IMR-90 (cell line): ENCODE measurements around the gene IP6K2. TPM values are rescaled to one million over a fixed set of nuclear protein-coding genes. Genes with fewer than 3 reads are reported as not detected.

Experiments
- ATAC-seq: fragments of 200-7000 bp; cut with Tn5 transposase; 2 replicates; pipeline ENCODE4 v1.9.1; 2020; ENCODE audit warnings: low read depth, mild to moderate bottlenecking, moderate library complexity
- BruUV-seq: library from RNA; stranded (reverse); fragments of 400-500 nt; replicated peaks from 2 replicates; lab custom pipeline; 2021; lab: Mats Ljungman, UMichigan
- CTCF ChIA-PET: fragments of 300-600 bp; formaldehyde crosslinking; extraction: SDS; loops from one replicate; lab custom pipeline; 2021; ENCODE audit warnings: antibody characterized with exemption; lab: Yijun Ruan, JAX
- POLR2A ChIA-PET: fragments of 300-600 bp; sonication (Branson Sonifier 250); formaldehyde crosslinking; loops from one replicate; lab custom pipeline; 2022; ENCODE audit warnings: antibody characterized with exemption; ENCODE audit not compliant: unreplicated experiment; lab: Charles Lee
- DNase-seq: peaks from one replicate; pipeline ENCODE4 v3.0.0; 2013
- H2AFZ ChIP-seq: replicated peaks from 2 replicates; pipeline ENCODE3; 2013; ENCODE audit warnings: low read length, mild to moderate bottlenecking; ENCODE audit not compliant: poor library complexity
- H2AK5ac ChIP-seq: 2 replicates; pipeline ENCODE4 v1.6.1; 2013; ENCODE audit warnings: low read depth, low read length, inconsistent platforms
- H2AK9ac ChIP-seq: replicated peaks from 2 replicates; pipeline ENCODE3; 2013; ENCODE audit warnings: mild to moderate bottlenecking, low read depth, low read length, moderate library complexity; ENCODE audit not compliant: poor library complexity
- H2BK120ac ChIP-seq: 2 replicates; pipeline ENCODE4 v1.6.1; 2013; ENCODE audit warnings: low read depth, low read length, inconsistent platforms
- H2BK15ac ChIP-seq: 3 replicates; pipeline ENCODE4 v1.6.1; 2013; ENCODE audit warnings: low read depth, low read length, inconsistent platforms
- H2BK20ac ChIP-seq: 2 replicates; pipeline ENCODE4 v1.6.1; 2013; ENCODE audit warnings: low read depth, mild to moderate bottlenecking, inconsistent platforms, low read length, moderate library complexity
- H2BK5ac ChIP-seq: 2 replicates; pipeline ENCODE4 v1.6.1; 2013; ENCODE audit warnings: mild to moderate bottlenecking, low read depth, low read length, inconsistent platforms; ENCODE audit not compliant: poor library complexity, severe bottlenecking
- H3K14ac ChIP-seq: replicated peaks from 2 replicates; pipeline ENCODE4 v1.6.1; 2013; ENCODE audit warnings: low read depth, low read length, inconsistent platforms
- H3K18ac ChIP-seq: 2 replicates; pipeline ENCODE4 v1.6.1; 2013; ENCODE audit warnings: low read depth, low read length, control low read depth
- H3K23ac ChIP-seq: 2 replicates; pipeline ENCODE4 v1.6.1; 2013; ENCODE audit warnings: low read depth, low read length, inconsistent platforms
- H3K27ac ChIP-seq: 2 replicates; pipeline ENCODE4 v1.5.1; 2013; ENCODE audit warnings: mild to moderate bottlenecking, control low read depth, low read length; ENCODE audit not compliant: insufficient read depth
- H3K27me3 ChIP-seq: 2 replicates; pipeline ENCODE4 v1.6.1; 2013; ENCODE audit warnings: low read length; ENCODE audit not compliant: control insufficient read depth, insufficient read depth
- H3K36me3 ChIP-seq: 2 replicates; pipeline ENCODE4 v1.6.1; 2013; ENCODE audit warnings: low read length, mixed read lengths; ENCODE audit not compliant: control insufficient read depth, insufficient read depth
- H3K4ac ChIP-seq: 2 replicates; pipeline ENCODE4 v1.6.1; 2013; ENCODE audit warnings: low read depth, low read length, inconsistent platforms
- H3K4me1 ChIP-seq: 2 replicates; pipeline ENCODE4 v1.6.1; 2013; ENCODE audit warnings: low read length, mixed read lengths; ENCODE audit not compliant: control insufficient read depth, insufficient read depth
- H3K4me2 ChIP-seq: 2 replicates; pipeline ENCODE4 v1.6.1; 2013; ENCODE audit warnings: low read depth, mild to moderate bottlenecking, control low read depth, low read length, moderate library complexity
- H3K4me3 ChIP-seq: 2 replicates; pipeline ENCODE4 v1.5.1; 2013; ENCODE audit warnings: low read depth, mild to moderate bottlenecking, control low read depth, low read length, moderate library complexity; ENCODE audit not compliant: insufficient read depth
- H3K56ac ChIP-seq: 2 replicates; pipeline ENCODE4 v1.6.1; 2013; ENCODE audit warnings: low read length, inconsistent platforms; ENCODE audit not compliant: insufficient read depth; ENCODE audit errors: extremely low read depth
- H3K79me1 ChIP-seq, 2 experiments: 2 replicates each; pipeline ENCODE4 v1.6.1; 2013; ENCODE audit warnings: low read length in 2 of 2, inconsistent platforms in 1 of 2, low read depth in 1 of 2
- H3K9ac ChIP-seq: 2 replicates; pipeline ENCODE4 v1.6.1; 2013; ENCODE audit warnings: low read depth, low read length, control low read depth
- H3K9me1 ChIP-seq: 2 replicates; pipeline ENCODE4 v1.6.1; 2013; ENCODE audit warnings: low read length, inconsistent platforms; ENCODE audit not compliant: insufficient read depth
- H3K9me3 ChIP-seq: 2 replicates; pipeline ENCODE4 v1.6.1; 2013; ENCODE audit warnings: low read length; ENCODE audit not compliant: control insufficient read depth, insufficient read depth
- H4K20me1 ChIP-seq: 2 replicates; pipeline ENCODE4 v1.6.1; 2013; ENCODE audit warnings: low read length, inconsistent platforms; ENCODE audit not compliant: insufficient read depth
- H4K5ac ChIP-seq: 2 replicates; pipeline ENCODE4 v1.6.1; 2013; ENCODE audit warnings: mild to moderate bottlenecking, low read depth, low read length, control low read depth
- H4K8ac ChIP-seq, 2 experiments: 2 replicates each; pipeline ENCODE4 v1.6.1; 2013; ENCODE audit warnings: low read depth in 2 of 2, low read length in 2 of 2, control low read depth in 1 of 2, inconsistent platforms in 1 of 2
- H4K91ac ChIP-seq: 2 replicates; pipeline ENCODE4 v1.6.1; 2013; ENCODE audit warnings: low read depth, low read length, inconsistent platforms; ENCODE audit not compliant: insufficient read depth
- MAFK ChIP-seq: IDR thresholded peaks from 2 replicates; pipeline ENCODE4 v1.6.1; 2012; ENCODE audit warnings: low read depth, low read length, improper control_type of control experiment
- POLR2A ChIP-seq: IDR thresholded peaks from 2 replicates; pipeline ENCODE4 v1.6.1; 2012; ENCODE audit warnings: mild to moderate bottlenecking, low read depth, low read length
- RFX5 ChIP-seq: IDR thresholded peaks from 2 replicates; pipeline ENCODE4 v1.8.0; 2012; ENCODE audit warnings: low read depth, mild to moderate bottlenecking, low read length, moderate library complexity
- WGBS, 2 experiments: methylation state at CpG; one replicate each; pipeline versions ENCODE4 v1.1.5 to v1.1.7; 2013; ENCODE audit warnings: missing lambda C conversion rate in 2 of 2; ENCODE audit not compliant: insufficient read length in 1 of 2; ENCODE audit errors: extremely low coverage in 2 of 2; 5-methylcytosine and 5-hydroxymethylcytosine counted together
- dilution Hi-C: fragments of 300-500 bp; cut with HindIII; formaldehyde crosslinking; loops from one replicate; pipeline ENCODE4 v1.14.3; 2018; ENCODE audit warnings: low sequenced_read_pairs; ENCODE audit not compliant: unreplicated experiment
- in situ Hi-C: fragments of 300-500 bp; cut with MboI; formaldehyde crosslinking; loops from 3 replicates; pipeline ENCODE4 v1.14.3; 2019; ENCODE audit warnings: low sequenced_read_pairs, inconsistent platforms, mixed read lengths
- intact Hi-C: fragments of 100-400 bp; cut with micrococcal nuclease; formaldehyde crosslinking; loops from 2 replicates; pipeline ENCODE4 v1.10.0; 2022
- polyA plus RNA-seq, 3 experiments: library from polyadenylated mRNA; depleted of rRNA; stranded (reverse); fragments of >200 nt; gene quantifications; 2 replicates each; pipeline ENCODE4 v1.2.3, GENCODE V29; 2012; ENCODE audit warnings: low replicate concordance in 1 of 3
- total RNA-seq: library from RNA; depleted of rRNA; stranded (reverse); fragments of >200 nt; gene quantifications from 2 replicates; pipeline ENCODE4 v1.2.3, GENCODE V29; 2012
- TF ChIP-seq, protein P1 (sequence below): fragments of 150-350 bp; IDR thresholded peaks from 2 replicates; pipeline ENCODE4 v1.6.1; 2017; ENCODE audit warnings: mild to moderate bottlenecking, antibody characterized with exemption, low read length, low read depth

The IP6K2 gene
- total and polyA plus RNA-seq, 2 of the 4 experiments (the other 2 are of a cell fraction) = 73.7 to 169 TPM

DNA sequence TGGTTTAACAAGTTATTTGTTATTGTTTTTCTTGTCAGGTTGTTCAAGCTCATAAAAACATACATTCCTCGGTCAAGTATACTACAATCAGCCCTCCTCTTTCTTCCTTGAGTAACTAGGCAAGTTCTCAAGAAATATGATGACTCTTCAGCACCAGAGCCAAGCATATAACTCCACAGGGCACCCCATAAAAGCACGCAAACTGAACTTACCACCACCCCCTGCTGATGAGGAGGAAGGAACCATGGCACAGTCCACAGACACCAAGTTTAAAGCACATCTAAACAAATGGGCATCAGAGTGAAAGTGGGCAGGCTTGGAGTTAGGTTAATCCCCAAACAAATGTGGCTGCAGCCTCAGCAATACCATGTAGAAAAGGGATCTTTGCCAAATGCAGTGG lies 5.3 kb downstream of the IP6K2 start:
- Histone ChIP-seq H3K36me3 (peaks cover 45% of the 10 kb centered on the region), H3K4me1 (peaks cover 13% of the 10 kb centered on the region), H3K4me2 (no peak overlapping the region; the same call in 1 of the 2 replicates), H3K9me1 (peaks cover 31% of the 10 kb centered on the region), H2BK20ac (no peak overlapping the region), H3K9me3 (no peaks in the 10 kb centered on the region), H3K27ac (no peak overlapping the region), H2BK120ac (no peak overlapping the region), H2BK15ac (no peak overlapping the region), H4K5ac (no peak overlapping the region), H4K8ac (no peak overlapping the region), H3K9ac (no peak overlapping the region), H4K20me1 (peaks cover 86% of the 10 kb centered on the region), H2BK5ac (no peak overlapping the region), H2AK5ac (no peak overlapping the region), H2AK9ac (no peak overlapping the region), H3K14ac (no peak overlapping the region), H3K4ac (no peak overlapping the region), H3K79me1 (peaks cover 0 to 54% of the 10 kb centered on the region in 2 experiments; a peak in 3 of 4 replicates), H3K56ac (no peak overlapping the region), H2AFZ (no peak overlapping the region), H3K23ac (0 out of 2 replicates have a peak overlapping the region, but pooled peaks have one; percentile 17), H3K27me3 (no peaks in the 10 kb centered on the region), H4K91ac (no peak overlapping the region), H3K4me3 (no peak overlapping the region), H3K18ac (no peak overlapping the region)
- no TSS peak for BruUV-seq
- TF ChIP-seq MAFK = no peak
- TF ChIP-seq, protein P1, sequence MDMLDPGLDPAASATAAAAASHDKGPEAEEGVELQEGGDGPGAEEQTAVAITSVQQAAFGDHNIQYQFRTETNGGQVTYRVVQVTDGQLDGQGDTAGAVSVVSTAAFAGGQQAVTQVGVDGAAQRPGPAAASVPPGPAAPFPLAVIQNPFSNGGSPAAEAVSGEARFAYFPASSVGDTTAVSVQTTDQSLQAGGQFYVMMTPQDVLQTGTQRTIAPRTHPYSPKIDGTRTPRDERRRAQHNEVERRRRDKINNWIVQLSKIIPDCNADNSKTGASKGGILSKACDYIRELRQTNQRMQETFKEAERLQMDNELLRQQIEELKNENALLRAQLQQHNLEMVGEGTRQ = no peak
- no peak for TF ChIP-seq POLR2A
- no peak for TF ChIP-seq RFX5
- DNase-seq (no peak), ATAC-seq (no peak)
- intact Hi-C loops (no loop called here), in situ Hi-C loops (no loop called here), dilution Hi-C loops (no loop called here)
- CTCF ChIA-PET = no interaction called here
- POLR2A ChIA-PET = no interaction called here
- no CpG with 5 or more reads among the region's 2 CpGs for WGBS, 2 experiments
